8988T (cell line): ENCODE data around the gene ZMYND12.
"Not testable (repeated sequence)": the region's sequence is repeated elsewhere in the genome, so short reads cannot be mapped to it uniquely, and the experiment has no call there.

Experiments
- DNase-seq: peaks from one replicate; pipeline ENCODE4 v3.0.0; 2011

The ZMYND12 gene

GRCh38 chr1:42456010-42456753, at the start of gene ZMYND12, which contains the start of gene PPCS:
Gene ZMYND12, minus strand, starts transcription at chr1:42456022. Its CDS starts 25 bp downstream, at chr1:42455997.
Gene PPCS, plus strand, starts transcription at chr1:42456543. Its CDS starts 23 bp downstream, at chr1:42456566.
- peak; percentile 54 for DNase-seq

GRCh38 chr1:42504535-42505128, 48.8 kb upstream of the ZMYND12 start:
- DNase-seq, result no peak

- DNase-seq, result not testable (repeated sequence)
Observed at GRCh38 chr1:42502031-42502430, 46.2 kb upstream of the ZMYND12 start.

- DNase-seq, result no peak
Observed at GRCh38 chr1:42490237-42490636, 34.4 kb upstream of the ZMYND12 start.

GRCh38 chr1:42484382-42484781, 28.6 kb upstream of the ZMYND12 start:
- DNase-seq, result no peak

- no peak for DNase-seq
Observed at GRCh38 chr1:42482635-42483153, 26.9 kb upstream of the ZMYND12 start.

- no peak for DNase-seq
Observed at GRCh38 chr1:42480921-42481320, 25.1 kb upstream of the ZMYND12 start.

- DNase-seq, result no peak
Observed at GRCh38 chr1:42479621-42480020, 23.8 kb upstream of the ZMYND12 start.

GRCh38 chr1:42477775-42478174, 22.0 kb upstream of the ZMYND12 start:
- DNase-seq, result no peak

GRCh38 chr1:42477354-42477753, 21.5 kb upstream of the ZMYND12 start:
- DNase-seq, result not testable (repeated sequence)

- no peak for DNase-seq
Observed at GRCh38 chr1:42476605-42477004, 20.8 kb upstream of the ZMYND12 start.

GRCh38 chr1:42469727-42470126, 13.9 kb upstream of the ZMYND12 start:
- no peak for DNase-seq

GRCh38 chr1:42466030-42466429, 10.2 kb upstream of the ZMYND12 start:
- DNase-seq, result no peak

- DNase-seq, result no peak
Observed at GRCh38 chr1:42463921-42464320, 8.1 kb upstream of the ZMYND12 start.

- DNase-seq, result peak; percentile 56
Observed at GRCh38 chr1:42462828-42463763, 7.3 kb upstream of the ZMYND12 start, which contains the start of gene CCDC30. Gene CCDC30, plus strand, starts transcription at chr1:42463286. Its CDS starts 17,266 bp downstream, at chr1:42480552.

- DNase-seq, result no peak
Observed at GRCh38 chr1:42461196-42461595, 5.4 kb upstream of the ZMYND12 start.

- no peak for DNase-seq
Observed at GRCh38 chr1:42456754-42457089, 900 bp upstream of the ZMYND12 start.

GRCh38 chr1:42454403-42454802, 1.4 kb downstream of the ZMYND12 start:
- no peak for DNase-seq

GRCh38 chr1:42453386-42453785, 2.4 kb downstream of the ZMYND12 start:
- DNase-seq, result no peak

- no peak for DNase-seq
Observed at GRCh38 chr1:42450061-42450460, 5.8 kb downstream of the ZMYND12 start.

GRCh38 chr1:42449256-42449655, 6.6 kb downstream of the ZMYND12 start:
- no peak for DNase-seq

GRCh38 chr1:42442662-42443061, 13.2 kb downstream of the ZMYND12 start:
- DNase-seq, result no peak

- DNase-seq, result no peak
Observed at GRCh38 chr1:42439940-42440339, 15.9 kb downstream of the ZMYND12 start.
